OCI-LY1 (cell line): ENCODE results near the gene DOCK3.

Source experiments
- H2AFZ ChIP-seq: fragments of 200-600 bp; sonication (generic), shearing (Covaris generic); 2 replicates; pipeline ENCODE4 v1.6.0; 2014; ENCODE audit warnings: antibody characterized with exemption, mild to moderate bottlenecking, low read length
- H3F3A ChIP-seq: fragments of 200-600 bp; sonication (generic), shearing (Covaris generic); 2 replicates; pipeline ENCODE4 v1.6.0; 2014; ENCODE audit warnings: mild to moderate bottlenecking, antibody characterized with exemption, low read length, moderate library complexity; ENCODE audit not compliant: insufficient read depth
- H3K27ac ChIP-seq: fragments of 200-600 bp; sonication (generic); 2 replicates; pipeline ENCODE4 v1.5.1; 2014; ENCODE audit warnings: low read length, mixed run types, mild to moderate bottlenecking, low read depth; ENCODE audit not compliant: poor library complexity, severe bottlenecking
- H3K27me3 ChIP-seq: fragments of 200-600 bp; sonication (generic); 2 replicates; pipeline ENCODE4 v1.6.0; 2014; ENCODE audit warnings: antibody characterized with exemption, mild to moderate bottlenecking, low read length, moderate library complexity; ENCODE audit not compliant: insufficient read depth
- H3K36me3 ChIP-seq: fragments of 200-600 bp; sonication (generic); 2 replicates; pipeline ENCODE4 v1.6.1; 2014; ENCODE audit warnings: mild to moderate bottlenecking, antibody characterized with exemption, low read length, moderate library complexity, mixed read lengths; ENCODE audit not compliant: insufficient read depth
- H3K4me1 ChIP-seq: fragments of 200-600 bp; sonication (generic); 2 replicates; pipeline ENCODE4 v1.5.1; 2014; ENCODE audit warnings: mild to moderate bottlenecking, low read length, moderate library complexity; ENCODE audit not compliant: insufficient read depth, severe bottlenecking
- H3K4me2 ChIP-seq: fragments of 200-600 bp; sonication (generic), shearing (Covaris generic); 2 replicates; pipeline ENCODE4 v1.6.1; 2014; ENCODE audit warnings: low read length
- H3K4me3 ChIP-seq: fragments of 200-600 bp; sonication (generic); 2 replicates; pipeline ENCODE4 v1.5.1; 2014; ENCODE audit warnings: low read length, low read depth, mild to moderate bottlenecking, mixed read lengths; ENCODE audit not compliant: poor library complexity, severe bottlenecking
- H3K79me2 ChIP-seq: fragments of 200-600 bp; shearing (Covaris generic); 2 replicates; pipeline ENCODE4 v1.6.1; 2016; ENCODE audit warnings: mixed run types, low read length, mixed read lengths; ENCODE audit not compliant: insufficient read depth
- H3K9ac ChIP-seq: fragments of 200-600 bp; sonication (generic), shearing (Covaris generic); 2 replicates; pipeline ENCODE4 v1.6.1; 2014; ENCODE audit warnings: mild to moderate bottlenecking, low read length, mixed read lengths
- H3K9me2 ChIP-seq: fragments of 200-600 bp; sonication (generic), shearing (Covaris generic); 2 replicates; pipeline ENCODE4 v1.6.1; 2014; ENCODE audit warnings: low read depth, mild to moderate bottlenecking, low read length, mixed read lengths
- H3K9me3 ChIP-seq: fragments of 200-600 bp; shearing (Covaris generic); 2 replicates; pipeline ENCODE4 v1.6.1; 2014; ENCODE audit warnings: low read length, mixed read lengths
- H4K20me1 ChIP-seq: fragments of 200-600 bp; sonication (generic), shearing (Covaris generic); 2 replicates; pipeline ENCODE4 v1.6.0; 2016; ENCODE audit warnings: mild to moderate bottlenecking, low read length; ENCODE audit not compliant: insufficient read depth
- CTCF ChIP-seq: fragments of 200-600 bp; sonication (generic), shearing (Covaris generic); IDR thresholded peaks from 2 replicates; pipeline ENCODE4 v1.5.1; 2017; ENCODE audit warnings: mild to moderate bottlenecking, antibody characterized with exemption, low read length, moderate library complexity, mixed read lengths
- EZH2 ChIP-seq: fragments of 200-600 bp; sonication (generic), shearing (Covaris generic); IDR thresholded peaks from 2 replicates; pipeline ENCODE4 v1.8.0; 2017; ENCODE audit warnings: borderline replicate concordance, mixed run types, mild to moderate bottlenecking, antibody characterized with exemption, low read length, moderate library complexity, mixed read lengths

The DOCK3 gene

GRCh38 chr3:50850639-50851511 is 176.1 kb downstream of the DOCK3 start:
- H3K79me2 ChIP-seq = no peaks in the 10 kb centered on the region
- H3K4me2 ChIP-seq = no peak overlapping the region
- TF ChIP-seq EZH2 (no peak), CTCF (no peak)

GRCh38 chr3:50853936-50854335 is 179.2 kb downstream of the DOCK3 start:
- no peak overlapping the region for H3K27ac ChIP-seq
- no peak for TF ChIP-seq EZH2
- no peak for TF ChIP-seq CTCF
- no peaks in the 10 kb centered on the region for H3K36me3 ChIP-seq
- no peaks in the 10 kb centered on the region for H3K9me2 ChIP-seq
- H3K27me3 ChIP-seq = no peaks in the 10 kb centered on the region
- H2AFZ ChIP-seq = no peak overlapping the region
- H3K4me1 ChIP-seq = no peaks in the 10 kb centered on the region
- no peaks in the 10 kb centered on the region for H3K79me2 ChIP-seq
- H4K20me1 ChIP-seq = no peaks in the 10 kb centered on the region
- no peaks in the 10 kb centered on the region for H3F3A ChIP-seq
- no peak overlapping the region for H3K9ac ChIP-seq
- no peak overlapping the region for H3K4me2 ChIP-seq
- H3K4me3 ChIP-seq = no peak overlapping the region
- no peaks in the 10 kb centered on the region for H3K9me3 ChIP-seq

More at GRCh38 chr3:50850639-50851511, 176.1 kb downstream of the DOCK3 start:
- H3K27me3 ChIP-seq = no peaks in the 10 kb centered on the region
- no peaks in the 10 kb centered on the region for H4K20me1 ChIP-seq
- H3K27ac ChIP-seq = no peak overlapping the region
- no peak overlapping the region for H3K9ac ChIP-seq
- H3K9me2 ChIP-seq = no peaks in the 10 kb centered on the region
- no peak overlapping the region for H2AFZ ChIP-seq
- no peaks in the 10 kb centered on the region for H3K4me1 ChIP-seq
- no peaks in the 10 kb centered on the region for H3F3A ChIP-seq
- H3K9me3 ChIP-seq = no peaks in the 10 kb centered on the region
- no peaks in the 10 kb centered on the region for H3K36me3 ChIP-seq
- no peak overlapping the region for H3K4me3 ChIP-seq

GRCh38 chr3:50862221-50862620 is 187.5 kb downstream of the DOCK3 start:
- Histone ChIP-seq H3K4me2 (no peak overlapping the region), H3K27ac (no peak overlapping the region), H3K9me2 (no peaks in the 10 kb centered on the region), H3K36me3 (no peaks in the 10 kb centered on the region), H3K4me1 (no peaks in the 10 kb centered on the region), H3K27me3 (no peaks in the 10 kb centered on the region), H3K4me3 (no peak overlapping the region), H3F3A (no peaks in the 10 kb centered on the region), H3K9me3 (no peaks in the 10 kb centered on the region), H2AFZ (no peak overlapping the region), H3K9ac (no peak overlapping the region), H4K20me1 (no peaks in the 10 kb centered on the region), H3K79me2 (no peaks in the 10 kb centered on the region)
- no peak for TF ChIP-seq CTCF
- no peak for TF ChIP-seq EZH2
